Sigmoid colon (tissue), 7 donors: ENCODE results near the gene AP1AR. TPM values are rescaled to one million over a fixed set of nuclear protein-coding genes. Genes with fewer than 3 reads are reported as not detected.

ENCODE experiments used
- DNase-seq: peaks from one replicate; pipeline ENCODE4 v3.0.0-alpha.2; 2019
- H3K27ac ChIP-seq, 4 donors: fragments of 200-600 bp; sonication (generic); one replicate each; pipeline ENCODE4 v1.5.1; 2016 to 2019; ENCODE audit warnings: mild to moderate bottlenecking in 1 of 4
- H3K27me3 ChIP-seq, 3 donors: fragments of 200-600 bp; sonication (generic); one replicate each; pipeline ENCODE4 v1.5.1; 2019; ENCODE audit warnings: mild to moderate bottlenecking in 1 of 3
- H3K36me3 ChIP-seq, 4 donors: fragments of 200-600 bp; sonication (generic); one replicate each; pipeline ENCODE4 v1.5.1; 2016 to 2019
- H3K4me1 ChIP-seq, 4 donors: fragments of 200-600 bp; sonication (generic); one replicate each; pipeline ENCODE4 v1.5.1; 2017 to 2019
- H3K4me3 ChIP-seq, 4 donors: fragments of 200-600 bp; sonication (generic); one replicate each; pipeline ENCODE4 v1.5.1; 2017 to 2019; ENCODE audit warnings: mild to moderate bottlenecking in 2 of 4, moderate library complexity in 1 of 4
- H3K9me3 ChIP-seq, 4 donors: fragments of 200-600 bp in 3 of 4; sonication (generic) in 3 of 4; one replicate each; pipeline versions ENCODE4 v1.5.1 to v1.6.1; 2013 to 2019
- CTCF ChIP-seq, 4 experiments: fragments of 450-650 bp in 3 of 4; fragments of 200-600 bp in 1 of 4; IDR thresholded peaks; one replicate each; pipeline ENCODE4 v1.5.1; 2016 to 2019; ENCODE audit warnings: antibody characterized with exemption in 4 of 4, mild to moderate bottlenecking in 3 of 4, moderate library complexity in 2 of 4
- EP300 ChIP-seq, 4 donors: sonication (generic); formaldehyde crosslinking; IDR thresholded peaks; one replicate each; pipeline ENCODE4 v1.6.1; 2017; ENCODE audit warnings: antibody characterized with exemption in 4 of 4
- POLR2A ChIP-seq, 2 donors: fragments of 450-650 bp; IDR thresholded peaks; one replicate each; pipeline ENCODE4 v1.6.1; 2016; ENCODE audit warnings: antibody characterized with exemption in 2 of 2, mild to moderate bottlenecking in 2 of 2, moderate library complexity in 2 of 2
- POLR2AphosphoS5 ChIP-seq, 4 donors: sonication (generic); formaldehyde crosslinking; IDR thresholded peaks; one replicate each; pipeline ENCODE4 v1.6.1; 2017; ENCODE audit warnings: antibody characterized with exemption in 4 of 4
- WGBS, 2 donors: extraction: QIAGEN DNeasy Blood & Tissue Kit; methylation state at CpG; one replicate each; pipeline ENCODE4 v1.1.7; 2013; 5-methylcytosine and 5-hydroxymethylcytosine counted together
- intact Hi-C: fragments of 100-400 bp; cut with DNase I; formaldehyde crosslinking; loops from one replicate; pipeline ENCODE4 v1.15.1; 2023
- polyA plus RNA-seq, 3 donors: library from polyadenylated mRNA; stranded (reverse); fragments of 200-250 nt; gene quantifications; one replicate each; pipeline ENCODE4 v1.2.3, GENCODE V29; 2013
- total RNA-seq, 4 donors: library from RNA; depleted of rRNA; stranded (reverse); fragments of >200 nt; gene quantifications; one replicate each; pipeline ENCODE4 v1.1.0, GENCODE V29; 2016
- donor health status: healthy with polysubstance abuse.
- donor health status: Bipolar disorder and iron deficiency.
- donor health status: healthy.

AP1AR gene
- total and polyA plus RNA-seq, 7 donors = 6.9 to 36.3 (median 19.5) TPM

GRCh38 chr4:112185334-112185733 lies 46.3 kb upstream of the AP1AR start:
- no peak overlapping the region for H3K27ac ChIP-seq
- no peaks in the 10 kb centered on the region for H3K9me3 ChIP-seq
- no peak for TF ChIP-seq CTCF (IDR thresholded peaks at IDR 0.05)
- TF ChIP-seq EP300 (IDR thresholded peaks at IDR 0.05) = no peak
- TF ChIP-seq POLR2AphosphoS5 (IDR thresholded peaks at IDR 0.05) = no peak
- no peak for TF ChIP-seq POLR2A (IDR thresholded peaks at IDR 0.05)
- H3K27me3 ChIP-seq = no peaks in the 10 kb centered on the region
- no peaks in the 10 kb centered on the region for H3K36me3 ChIP-seq
- H3K4me1 ChIP-seq = peaks cover 0 to 5% (median 2%) of the 10 kb centered on the region in 4 donors
- 90 to 91% methylated on average over 2 of the region's 2 CpGs for WGBS, 2 donors
- intact Hi-C loops = no loop called here
- no peak for DNase-seq
- H3K4me3 ChIP-seq = no peak overlapping the region

- TF ChIP-seq CTCF (IDR thresholded peaks at IDR 0.05) (no peak), POLR2AphosphoS5 (IDR thresholded peaks at IDR 0.05) (no peak)
- Histone ChIP-seq H3K27me3 (no peaks in the 10 kb centered on the region), H3K27ac (no peak overlapping the region), H3K4me1 (peaks cover 0 to 5% (median 2%) of the 10 kb centered on the region in 4 donors), H3K36me3 (no peaks in the 10 kb centered on the region), H3K4me3 (no peak overlapping the region), H3K9me3 (no peaks in the 10 kb centered on the region)
- WGBS, 2 donors = 85 to 89% methylated on average over 8 of the region's 8 CpGs
- intact Hi-C loops = no loop called here
- no peak for DNase-seq
Measured at GRCh38 chr4:112185740-112186670, 45.6 kb upstream of the AP1AR start.

- Histone ChIP-seq H3K9me3 (no peaks in the 10 kb centered on the region), H3K4me1 (no peaks in the 10 kb centered on the region), H3K36me3 (no peaks in the 10 kb centered on the region), H3K27me3 (no peaks in the 10 kb centered on the region), H3K4me3 (no peak overlapping the region), H3K27ac (no peak overlapping the region)
- TF ChIP-seq EP300 (IDR thresholded peaks at IDR 0.05) = no peak
- no peak for TF ChIP-seq POLR2A (IDR thresholded peaks at IDR 0.05)
- TF ChIP-seq CTCF (IDR thresholded peaks at IDR 0.05) = no peak
- no peak for TF ChIP-seq POLR2AphosphoS5 (IDR thresholded peaks at IDR 0.05)
- intact Hi-C loops = no loop called here
- DNase-seq = no peak
- 47 to 73% methylated on average over 2 of the region's 2 CpGs for WGBS, 2 donors
Measured at GRCh38 chr4:112189754-112190153, 41.8 kb upstream of the AP1AR start.

- no peaks in the 10 kb centered on the region for H3K4me1 ChIP-seq
- no peaks in the 10 kb centered on the region for H3K27me3 ChIP-seq
- no peak overlapping the region for H3K4me3 ChIP-seq
- WGBS, 2 donors = 91 to 94% methylated on average over 8 of the region's 8 CpGs
- H3K36me3 ChIP-seq = no peaks in the 10 kb centered on the region
- no peak for DNase-seq
- no peak overlapping the region for H3K27ac ChIP-seq
- TF ChIP-seq EP300 (IDR thresholded peaks at IDR 0.05) = no peak
- TF ChIP-seq POLR2A (IDR thresholded peaks at IDR 0.05) = no peak
- TF ChIP-seq POLR2AphosphoS5 (IDR thresholded peaks at IDR 0.05) = no peak
- no peak for TF ChIP-seq CTCF (IDR thresholded peaks at IDR 0.05)
- no peaks in the 10 kb centered on the region for H3K9me3 ChIP-seq
- intact Hi-C loops = no loop called here
Measured at GRCh38 chr4:112190684-112191083, 40.9 kb upstream of the AP1AR start.
